ENCODE measurements around the gene CLASP1.
"Not testable (repeated sequence)": the region's sequence is repeated elsewhere in the genome, so short reads cannot be mapped to it uniquely, and the experiment has no call there.

CLASP1 gene

GRCh38 chr2:121649149-121649595, at the start of gene CLASP1:
CLASP1 (minus strand) TSS chr2:121649462; CDS start chr2:121605895, 43,567 bp downstream.
- no peak for FAIRE-seq

- FAIRE-seq, result no peak
Measured at GRCh38 chr2:121698318-121698930, 49.2 kb upstream of the CLASP1 start.

GRCh38 chr2:121697108-121697631, 47.9 kb upstream of the CLASP1 start:
- no peak for FAIRE-seq

- no peak for FAIRE-seq
Measured at GRCh38 chr2:121696410-121696930, 47.2 kb upstream of the CLASP1 start.

GRCh38 chr2:121695171-121695451, 45.8 kb upstream of the CLASP1 start:
- no peak for FAIRE-seq

- no peak for FAIRE-seq
Measured at GRCh38 chr2:121694398-121695170, 45.3 kb upstream of the CLASP1 start.

GRCh38 chr2:121690572-121690971, 41.3 kb upstream of the CLASP1 start:
- FAIRE-seq, result not testable (repeated sequence)

- no peak for FAIRE-seq
Measured at GRCh38 chr2:121690095-121690494, 40.8 kb upstream of the CLASP1 start.

GRCh38 chr2:121689356-121689755, 40.1 kb upstream of the CLASP1 start:
- no peak for FAIRE-seq

- no peak for FAIRE-seq
Measured at GRCh38 chr2:121688820-121689219, 39.6 kb upstream of the CLASP1 start.

- FAIRE-seq, result no peak
Measured at GRCh38 chr2:121686902-121687301, 37.6 kb upstream of the CLASP1 start.

- no peak for FAIRE-seq
Measured at GRCh38 chr2:121686218-121686617, 37.0 kb upstream of the CLASP1 start.

GRCh38 chr2:121682396-121683298, 33.4 kb upstream of the CLASP1 start:
- no peak for FAIRE-seq

GRCh38 chr2:121677855-121678254, 28.6 kb upstream of the CLASP1 start:
- FAIRE-seq, result no peak

GRCh38 chr2:121671621-121672020, 22.4 kb upstream of the CLASP1 start:
- not testable (repeated sequence) for FAIRE-seq

- FAIRE-seq, result no peak
Measured at GRCh38 chr2:121670181-121670580, 20.9 kb upstream of the CLASP1 start.

GRCh38 chr2:121667618-121668017, 18.4 kb upstream of the CLASP1 start:
- no peak for FAIRE-seq

GRCh38 chr2:121666042-121666441, 16.8 kb upstream of the CLASP1 start:
- no peak for FAIRE-seq

GRCh38 chr2:121665504-121665903, 16.2 kb upstream of the CLASP1 start:
- FAIRE-seq, result no peak

- no peak for FAIRE-seq
Measured at GRCh38 chr2:121664713-121665112, 15.5 kb upstream of the CLASP1 start.

GRCh38 chr2:121664086-121664485, 14.8 kb upstream of the CLASP1 start:
- no peak for FAIRE-seq

- FAIRE-seq, result no peak
Measured at GRCh38 chr2:121663434-121663833, 14.2 kb upstream of the CLASP1 start.

- no peak for FAIRE-seq
Measured at GRCh38 chr2:121662656-121663055, 13.4 kb upstream of the CLASP1 start.
